Mesendoderm (in vitro differentiated cells): ENCODE data around the gene PSMD3.

Source experiments
- DNase-seq: peaks from one replicate; pipeline ENCODE4 v3.0.0; 2013
- H2AK5ac ChIP-seq: 2 replicates; pipeline ENCODE4 v1.6.1; 2013; ENCODE audit warnings: low read length, inconsistent platforms
- H2BK120ac ChIP-seq: 2 replicates; pipeline ENCODE4 v1.6.1; 2013; ENCODE audit warnings: low read depth, mild to moderate bottlenecking, low read length, moderate library complexity, mixed read lengths
- H2BK15ac ChIP-seq: replicated peaks from 2 replicates; pipeline ENCODE4 v1.6.1; 2013; ENCODE audit warnings: low read depth, mild to moderate bottlenecking, moderate library complexity
- H2BK5ac ChIP-seq: 2 replicates; pipeline ENCODE4 v1.6.1; 2013; ENCODE audit warnings: low read length, inconsistent platforms
- H3K18ac ChIP-seq: 2 replicates; pipeline ENCODE4 v1.6.1; 2013; ENCODE audit warnings: mild to moderate bottlenecking, low read length, mixed read lengths
- H3K23ac ChIP-seq: one replicate; pipeline ENCODE4 v1.6.1; 2013; ENCODE audit warnings: low read length
- H3K27ac ChIP-seq: 2 replicates; pipeline ENCODE4 v1.5.1; 2013; ENCODE audit warnings: low read depth, mild to moderate bottlenecking, inconsistent platforms, low read length, moderate library complexity
- H3K27me3 ChIP-seq: 2 replicates; pipeline ENCODE4 v1.6.1; 2013; ENCODE audit warnings: low read length, control low read depth, mild to moderate bottlenecking, inconsistent platforms; ENCODE audit not compliant: insufficient read depth, poor library complexity
- H3K36me3 ChIP-seq: 2 replicates; pipeline ENCODE4 v1.6.1; 2013; ENCODE audit warnings: low read length, inconsistent platforms; ENCODE audit not compliant: control insufficient read depth, insufficient read depth
- H3K4ac ChIP-seq: one replicate; pipeline ENCODE4 v1.6.1; 2013; ENCODE audit warnings: low read depth, mild to moderate bottlenecking, low read length, moderate library complexity
- H3K4me1 ChIP-seq: 2 replicates; pipeline ENCODE4 v1.6.1; 2013; ENCODE audit warnings: low read depth, low read length, inconsistent platforms; ENCODE audit not compliant: control insufficient read depth
- H3K4me2 ChIP-seq: 2 replicates; pipeline ENCODE4 v1.6.1; 2013; ENCODE audit warnings: low read length
- H3K4me3 ChIP-seq: 2 replicates; pipeline ENCODE4 v1.5.1; 2013; ENCODE audit warnings: mild to moderate bottlenecking, low read length
- H3K56ac ChIP-seq: one replicate; pipeline ENCODE4 v1.6.1; 2013; ENCODE audit warnings: low read length
- H3K79me1 ChIP-seq: 2 replicates; pipeline ENCODE4 v1.6.1; 2013; ENCODE audit warnings: low read length, inconsistent platforms
- H3K79me2 ChIP-seq: 2 replicates; pipeline ENCODE4 v1.6.1; 2013; ENCODE audit warnings: mild to moderate bottlenecking, low read length; ENCODE audit not compliant: control insufficient read depth, insufficient read depth
- H3K9ac ChIP-seq: 2 replicates; pipeline ENCODE4 v1.6.1; 2013; ENCODE audit warnings: low read length, inconsistent platforms
- H4K5ac ChIP-seq: one replicate; pipeline ENCODE4 v1.6.1; 2013; ENCODE audit warnings: low read length
- H4K8ac ChIP-seq: one replicate; pipeline ENCODE4 v1.6.1; 2013; ENCODE audit warnings: low read depth, mild to moderate bottlenecking, control low read depth, low read length, moderate library complexity
- WGBS: extraction: QIAGEN DNeasy Blood & Tissue Kit; methylation state at CpG from one replicate; pipeline ENCODE4 v1.1.7; 2013; ENCODE audit warnings: low lambda C conversion rate, missing lambda C conversion rate; ENCODE audit not compliant: insufficient coverage; ENCODE audit errors: extremely low coverage; 5-methylcytosine and 5-hydroxymethylcytosine counted together

Gene PSMD3

GRCh38 chr17:40022961-40023541 lies 42.4 kb downstream of the PSMD3 start:
- no peaks in the 10 kb centered on the region for H3K27me3 ChIP-seq
- no peak overlapping the region for H3K56ac ChIP-seq
- H2BK15ac ChIP-seq = no peak overlapping the region
- no peaks in the 10 kb centered on the region for H3K79me2 ChIP-seq
- WGBS = no CpG with 5 or more reads among the region's 19 CpGs
- H2AK5ac ChIP-seq = no peak overlapping the region
- no peak overlapping the region for H2BK120ac ChIP-seq
- no peak overlapping the region for H3K4me3 ChIP-seq
- no peaks in the 10 kb centered on the region for H3K79me1 ChIP-seq
- peaks cover 3% of the 10 kb centered on the region for H3K4me1 ChIP-seq
- no peak overlapping the region for H3K23ac ChIP-seq
- DNase-seq = no peak
- H3K36me3 ChIP-seq = peaks cover 13% of the 10 kb centered on the region
- no peak overlapping the region for H3K4ac ChIP-seq
- H4K8ac ChIP-seq = no peak overlapping the region
- no peak overlapping the region for H3K9ac ChIP-seq
- no peak overlapping the region for H3K27ac ChIP-seq
- no peak overlapping the region for H3K18ac ChIP-seq
- H3K4me2 ChIP-seq = no peak overlapping the region
- H2BK5ac ChIP-seq = no peak overlapping the region
- no peak overlapping the region for H4K5ac ChIP-seq

GRCh38 chr17:40023590-40024292 lies 43.1 kb downstream of the PSMD3 start:
- H3K4me1 ChIP-seq = peaks cover 2% of the 10 kb centered on the region
- no peak overlapping the region for H4K8ac ChIP-seq
- H3K27ac ChIP-seq = no peak overlapping the region
- DNase-seq = no peak
- H3K23ac ChIP-seq = no peak overlapping the region
- WGBS = no CpG with 5 or more reads among the region's 10 CpGs
- no peak overlapping the region for H2BK120ac ChIP-seq
- H4K5ac ChIP-seq = no peak overlapping the region
- no peak overlapping the region for H3K18ac ChIP-seq
- no peak overlapping the region for H2AK5ac ChIP-seq
- H3K36me3 ChIP-seq = peaks cover 14% of the 10 kb centered on the region
- H3K9ac ChIP-seq = no peak overlapping the region
- no peak overlapping the region for H3K4me2 ChIP-seq
- no peaks in the 10 kb centered on the region for H3K79me2 ChIP-seq
- no peak overlapping the region for H3K56ac ChIP-seq
- H3K27me3 ChIP-seq = no peaks in the 10 kb centered on the region
- H3K4ac ChIP-seq = no peak overlapping the region
- H3K4me3 ChIP-seq = no peak overlapping the region
- no peak overlapping the region for H2BK15ac ChIP-seq
- H2BK5ac ChIP-seq = no peak overlapping the region
- no peaks in the 10 kb centered on the region for H3K79me1 ChIP-seq

DNA sequence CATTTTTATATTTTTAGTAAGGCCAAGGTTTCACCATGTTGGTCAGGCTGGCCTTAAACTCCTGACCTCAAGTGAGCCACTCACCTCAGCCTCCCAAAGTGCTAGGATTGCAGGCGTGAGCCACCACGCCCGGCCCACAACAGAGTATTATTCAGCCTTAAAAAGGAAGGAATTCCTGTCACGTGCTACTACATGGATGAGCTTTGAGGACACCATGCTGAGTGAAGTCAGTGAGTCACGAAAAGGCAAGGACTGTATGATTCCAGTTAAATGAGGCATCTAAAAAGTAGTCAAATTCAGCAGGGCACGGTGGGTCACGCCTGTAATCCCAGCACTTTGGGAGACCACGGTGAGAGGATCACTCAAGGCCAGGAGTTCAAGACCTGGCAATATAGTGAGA lies 44.3 kb downstream of the PSMD3 start:
- no peak overlapping the region for H3K18ac ChIP-seq
- H3K4me1 ChIP-seq = no peaks in the 10 kb centered on the region
- no peak overlapping the region for H3K56ac ChIP-seq
- H3K4me3 ChIP-seq = no peak overlapping the region
- H4K5ac ChIP-seq = no peak overlapping the region
- no peak overlapping the region for H3K23ac ChIP-seq
- H2BK15ac ChIP-seq = no peak overlapping the region
- no peak overlapping the region for H3K27ac ChIP-seq
- H3K79me2 ChIP-seq = no peaks in the 10 kb centered on the region
- no peak overlapping the region for H2BK120ac ChIP-seq
- H3K79me1 ChIP-seq = no peaks in the 10 kb centered on the region
- no peaks in the 10 kb centered on the region for H3K27me3 ChIP-seq
- no peak overlapping the region for H4K8ac ChIP-seq
- DNase-seq = no peak
- no peak overlapping the region for H3K9ac ChIP-seq
- no peak overlapping the region for H3K4me2 ChIP-seq
- no peak overlapping the region for H3K4ac ChIP-seq
- no peak overlapping the region for H2AK5ac ChIP-seq
- no CpG with 5 or more reads among the region's 8 CpGs for WGBS
- H2BK5ac ChIP-seq = no peak overlapping the region
- peaks cover 16% of the 10 kb centered on the region for H3K36me3 ChIP-seq

DNA sequence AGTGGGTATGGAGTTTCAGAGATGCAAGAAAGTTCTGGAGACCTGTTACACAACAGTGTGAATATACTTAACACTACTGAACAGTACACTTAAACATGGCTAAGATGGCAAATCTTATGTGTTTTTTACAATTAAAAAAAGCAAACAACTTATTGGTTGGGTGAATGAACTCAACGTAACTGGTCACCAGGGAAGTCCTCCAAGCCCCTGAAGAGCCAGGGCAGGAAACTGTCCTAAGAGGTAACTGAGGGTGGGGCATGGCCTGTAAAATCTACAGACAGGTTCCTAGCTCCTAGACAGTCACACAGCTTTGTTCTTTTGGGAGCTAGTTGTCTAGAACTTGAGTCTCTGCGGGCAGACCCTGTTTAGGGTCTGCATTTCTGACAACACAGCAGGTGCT lies 45.0 kb downstream of the PSMD3 start:
- Histone ChIP-seq H3K4me2 (no peak overlapping the region), H3K4me1 (no peaks in the 10 kb centered on the region), H3K27ac (no peak overlapping the region), H3K4ac (no peak overlapping the region), H2BK120ac (no peak overlapping the region), H3K9ac (no peak overlapping the region), H2BK15ac (no peak overlapping the region), H4K5ac (no peak overlapping the region), H4K8ac (no peak overlapping the region), H3K79me1 (no peaks in the 10 kb centered on the region), H3K36me3 (peaks cover 16% of the 10 kb centered on the region), H2AK5ac (no peak overlapping the region), H2BK5ac (no peak overlapping the region), H3K23ac (no peak overlapping the region), H3K18ac (no peak overlapping the region), H3K56ac (no peak overlapping the region), H3K79me2 (no peaks in the 10 kb centered on the region), H3K27me3 (no peaks in the 10 kb centered on the region), H3K4me3 (no peak overlapping the region)
- DNase-seq = no peak
- no CpG with 5 or more reads among the region's 2 CpGs for WGBS

- H3K27me3 ChIP-seq = no peaks in the 10 kb centered on the region
- H3K18ac ChIP-seq = no peak overlapping the region
- peaks cover 20% of the 10 kb centered on the region for H3K36me3 ChIP-seq
- no peak overlapping the region for H2BK15ac ChIP-seq
- H3K56ac ChIP-seq = peak overlapping the region; percentile 81
- H4K8ac ChIP-seq = no peak overlapping the region
- H3K27ac ChIP-seq = no peak overlapping the region
- no peak for DNase-seq
- H3K9ac ChIP-seq = no peak overlapping the region
- WGBS = no CpG with 5 or more reads among the region's 22 CpGs
- no peak overlapping the region for H2BK120ac ChIP-seq
- no peak overlapping the region for H3K23ac ChIP-seq
- H4K5ac ChIP-seq = no peak overlapping the region
- no peaks in the 10 kb centered on the region for H3K79me1 ChIP-seq
- H2BK5ac ChIP-seq = no peak overlapping the region
- H3K4me2 ChIP-seq = no peak overlapping the region
- H3K4me1 ChIP-seq = no peaks in the 10 kb centered on the region
- H3K4ac ChIP-seq = no peak overlapping the region
- H3K79me2 ChIP-seq = no peaks in the 10 kb centered on the region
- no peak overlapping the region for H3K4me3 ChIP-seq
- no peak overlapping the region for H2AK5ac ChIP-seq
Measured at GRCh38 chr17:40025991-40026815, 45.6 kb downstream of the PSMD3 start.
